T-helper 22 cell (primary cell): ENCODE data around the gene TWSG1.
"Not testable (repeated sequence)": the region's sequence is repeated elsewhere in the genome, so short reads cannot be mapped to it uniquely, and the experiment has no call there.

Source experiments
- DNase-seq: peaks from one replicate; pipeline ENCODE4 v3.0.0-alpha.2; 2020; ENCODE audit warnings: low read depth

Gene TWSG1

GRCh38 chr18:9426753-9427152 is 92.2 kb downstream of the TWSG1 start:
- DNase-seq, result no peak

GRCh38 chr18:9428301-9428706 is 93.7 kb downstream of the TWSG1 start:
- no peak for DNase-seq

- no peak for DNase-seq
Measured at GRCh38 chr18:9428862-9429661, 94.5 kb downstream of the TWSG1 start.

- no peak for DNase-seq
Measured at GRCh38 chr18:9429662-9429993, 95.1 kb downstream of the TWSG1 start.

- not testable (repeated sequence) for DNase-seq
Measured at GRCh38 chr18:9430315-9430714, 95.7 kb downstream of the TWSG1 start.

- DNase-seq, result no peak
Measured at GRCh38 chr18:9431296-9431695, 96.7 kb downstream of the TWSG1 start.

- not testable (repeated sequence) for DNase-seq
Measured at GRCh38 chr18:9433122-9433521, 98.5 kb downstream of the TWSG1 start.

GRCh38 chr18:9433671-9434121 is 99.1 kb downstream of the TWSG1 start:
- no peak for DNase-seq

GRCh38 chr18:9434122-9434701 is 99.6 kb downstream of the TWSG1 start:
- DNase-seq, result no peak

GRCh38 chr18:9435041-9435440 is 100.5 kb downstream of the TWSG1 start:
- DNase-seq, result no peak

GRCh38 chr18:9436206-9436929 is 101.8 kb downstream of the TWSG1 start:
- no peak for DNase-seq

GRCh38 chr18:9437021-9437437 is 102.5 kb downstream of the TWSG1 start:
- DNase-seq, result no peak

GRCh38 chr18:9437672-9438071 is 103.1 kb downstream of the TWSG1 start:
- DNase-seq, result no peak

GRCh38 chr18:9441061-9441460 is 106.5 kb downstream of the TWSG1 start:
- no peak for DNase-seq

- DNase-seq, result no peak
Measured at GRCh38 chr18:9444549-9444948, 110.0 kb downstream of the TWSG1 start.

- no peak for DNase-seq
Measured at GRCh38 chr18:9446839-9447238, 112.3 kb downstream of the TWSG1 start.

- DNase-seq, result no peak
Measured at GRCh38 chr18:9447334-9447733, 112.8 kb downstream of the TWSG1 start.

- DNase-seq, result no peak
Measured at GRCh38 chr18:9449600-9450414, 115.2 kb downstream of the TWSG1 start.

GRCh38 chr18:9450920-9451319 is 116.3 kb downstream of the TWSG1 start:
- DNase-seq, result not testable (repeated sequence)
